Lung (tissue), 12 donors: Measurements from ENCODE around the gene EFCAB12. TPM values are rescaled to one million over a fixed set of nuclear protein-coding genes. Genes with fewer than 3 reads are reported as not detected.
A peak's percentile ranks its signal among the peaks of the same experiment; 100 is the strongest.

Experiments used
- ATAC-seq: fragments of 200-7000 bp; cut with Tn5 transposase; one replicate; pipeline ENCODE4 v1.9.1; 2020; ENCODE audit warnings: moderate number of reproducible peaks; ENCODE audit not compliant: insufficient read depth, low FRiP score
- DNase-seq, 3 donors: peaks; one replicate each; pipeline ENCODE4 v3.0.0-alpha.2; 2013 to 2017
- H3K27ac ChIP-seq, 2 donors: one replicate each; pipeline ENCODE4 v1.5.1; 2013; ENCODE audit warnings: mild to moderate bottlenecking in 2 of 2, moderate library complexity in 2 of 2, control low read depth in 1 of 2, inconsistent platforms in 1 of 2, low read depth in 1 of 2, low read length in 1 of 2
- H3K27me3 ChIP-seq, 3 donors: one replicate each; pipeline ENCODE4 v1.5.1; 2013; ENCODE audit warnings: low read length in 2 of 3; ENCODE audit not compliant: control insufficient read depth in 3 of 3, insufficient read depth in 3 of 3
- H3K36me3 ChIP-seq, 4 donors: one replicate each; pipeline ENCODE4 v1.5.1; 2013; ENCODE audit warnings: low read length in 4 of 4, mild to moderate bottlenecking in 1 of 4, moderate library complexity in 1 of 4; ENCODE audit not compliant: control insufficient read depth in 4 of 4, insufficient read depth in 4 of 4
- H3K4me1 ChIP-seq, 5 donors: one replicate each; pipeline ENCODE4 v1.5.1; 2013; ENCODE audit warnings: low read length in 5 of 5, mild to moderate bottlenecking in 2 of 5, moderate library complexity in 1 of 5; ENCODE audit not compliant: control insufficient read depth in 5 of 5, insufficient read depth in 5 of 5
- H3K4me3 ChIP-seq: one replicate; pipeline ENCODE4 v1.5.1; 2013; ENCODE audit warnings: mild to moderate bottlenecking, control low read depth, moderate library complexity
- H3K9ac ChIP-seq, 2 donors: one replicate each; pipeline ENCODE4 v1.5.1; 2013; ENCODE audit warnings: low read length in 2 of 2, control low read depth in 1 of 2; ENCODE audit not compliant: insufficient read depth in 1 of 2
- H3K9me3 ChIP-seq, 4 donors: one replicate each; pipeline ENCODE4 v1.5.1; 2013; ENCODE audit warnings: low read length in 3 of 4, mild to moderate bottlenecking in 1 of 4, moderate library complexity in 1 of 4; ENCODE audit not compliant: control insufficient read depth in 4 of 4, insufficient read depth in 3 of 4
- CTCF ChIP-seq: IDR thresholded peaks from 2 replicates; pipeline ENCODE4 v1.5.1; 2012; ENCODE audit warnings: mild to moderate bottlenecking; ENCODE audit errors: control extremely low read depth, extremely low read depth
- WGBS, 2 donors: extraction: QIAGEN DNeasy Blood & Tissue Kit; methylation state at CpG; one replicate each; pipeline ENCODE4 v1.1.7; 2013; 5-methylcytosine and 5-hydroxymethylcytosine counted together
- polyA plus RNA-seq, 2 donors: library from polyadenylated mRNA; stranded (reverse); fragments of 200-250 nt; gene quantifications; one replicate each; pipeline ENCODE4 v1.2.1, GENCODE V29; 2013
- total RNA-seq, 2 donors: library from RNA; depleted of rRNA in 1 of 2; stranded (reverse); fragments of >200 nt in 1 of 2; gene quantifications; one replicate each; pipeline ENCODE4 v1.2.1, GENCODE V29; 2014 to 2021
- donor health status: control.
- donor health status: control.
- donor health status: Bipolar disorder and iron deficiency.
- donor health status: healthy.
- donor health status: DM: yes; HTN: yes; CAD: no.

EFCAB12 gene
- total and polyA plus RNA-seq, 4 donors, result 2.6 to 8.8 (median 3.3) TPM

- Histone ChIP-seq H3K9me3 (no peaks in the 10 kb centered on the region), H3K4me3 (no peak overlapping the region), H3K27me3 (no peaks in the 10 kb centered on the region), H3K9ac (no peak overlapping the region), H3K4me1 (peaks cover 0 to 11% (median 3%) of the 10 kb centered on the region in 5 donors), H3K27ac (no peak overlapping the region), H3K36me3 (no peaks in the 10 kb centered on the region)
- no peak for TF ChIP-seq CTCF
- 93 to 96% methylated on average over 4 of the region's 4 CpGs for WGBS, 2 donors
- ATAC-seq (no peak), DNase-seq (no peak)
These were observed 25.8 kb downstream of the EFCAB12 start for GRCh38 chr3:129402616-129403015.

GRCh38 chr3:129402210-129402609 is 26.2 kb downstream of the EFCAB12 start:
- Histone ChIP-seq H3K27me3 (no peaks in the 10 kb centered on the region), H3K27ac (no peak overlapping the region), H3K4me1 (peaks cover 0 to 13% (median 3%) of the 10 kb centered on the region in 5 donors), H3K9me3 (no peaks in the 10 kb centered on the region), H3K4me3 (no peak overlapping the region), H3K9ac (no peak overlapping the region), H3K36me3 (no peaks in the 10 kb centered on the region)
- WGBS, 2 donors, result 72 to 80% methylated on average over 7 of the region's 7 CpGs
- ATAC-seq (no peak), DNase-seq (no peak)
- TF ChIP-seq CTCF, result no peak

GRCh38 chr3:129399895-129400357 is 28.5 kb downstream of the EFCAB12 start:
- H3K4me3 ChIP-seq, result no peak overlapping the region
- ATAC-seq (no peak), DNase-seq (no peak)
- no peaks in the 10 kb centered on the region for H3K27me3 ChIP-seq
- H3K9ac ChIP-seq, result no peak overlapping the region
- TF ChIP-seq CTCF, result no peak
- no peaks in the 10 kb centered on the region for H3K9me3 ChIP-seq
- 51 to 53% methylated on average over 8 of the region's 8 CpGs for WGBS, 2 donors
- peaks cover 0 to 8% (median 3%) of the 10 kb centered on the region in 4 donors for H3K36me3 ChIP-seq
- peaks cover 0 to 13% (median 4%) of the 10 kb centered on the region in 5 donors for H3K4me1 ChIP-seq
- H3K27ac ChIP-seq, result peak overlapping the region in 1 of 2 donors; percentile 84
